GM10266 (cell line): ENCODE results near the gene USF2.
"Not testable (repeated sequence)": the region's sequence is repeated elsewhere in the genome, so short reads cannot be mapped to it uniquely, and the experiment has no call there.

Source experiments
- DNase-seq: peaks from one replicate; pipeline ENCODE4 v3.0.0; 2012; ENCODE audit errors: extremely low spot score
- TF ChIP-seq, protein P1 (sequence below): IDR thresholded peaks from 2 replicates; pipeline ENCODE4 v1.5.1; 2012; ENCODE audit warnings: mild to moderate bottlenecking, low read depth; ENCODE audit not compliant: control insufficient read depth, insufficient read depth; ENCODE audit errors: missing control alignments

USF2 gene, protein sequence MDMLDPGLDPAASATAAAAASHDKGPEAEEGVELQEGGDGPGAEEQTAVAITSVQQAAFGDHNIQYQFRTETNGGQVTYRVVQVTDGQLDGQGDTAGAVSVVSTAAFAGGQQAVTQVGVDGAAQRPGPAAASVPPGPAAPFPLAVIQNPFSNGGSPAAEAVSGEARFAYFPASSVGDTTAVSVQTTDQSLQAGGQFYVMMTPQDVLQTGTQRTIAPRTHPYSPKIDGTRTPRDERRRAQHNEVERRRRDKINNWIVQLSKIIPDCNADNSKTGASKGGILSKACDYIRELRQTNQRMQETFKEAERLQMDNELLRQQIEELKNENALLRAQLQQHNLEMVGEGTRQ

DNA sequence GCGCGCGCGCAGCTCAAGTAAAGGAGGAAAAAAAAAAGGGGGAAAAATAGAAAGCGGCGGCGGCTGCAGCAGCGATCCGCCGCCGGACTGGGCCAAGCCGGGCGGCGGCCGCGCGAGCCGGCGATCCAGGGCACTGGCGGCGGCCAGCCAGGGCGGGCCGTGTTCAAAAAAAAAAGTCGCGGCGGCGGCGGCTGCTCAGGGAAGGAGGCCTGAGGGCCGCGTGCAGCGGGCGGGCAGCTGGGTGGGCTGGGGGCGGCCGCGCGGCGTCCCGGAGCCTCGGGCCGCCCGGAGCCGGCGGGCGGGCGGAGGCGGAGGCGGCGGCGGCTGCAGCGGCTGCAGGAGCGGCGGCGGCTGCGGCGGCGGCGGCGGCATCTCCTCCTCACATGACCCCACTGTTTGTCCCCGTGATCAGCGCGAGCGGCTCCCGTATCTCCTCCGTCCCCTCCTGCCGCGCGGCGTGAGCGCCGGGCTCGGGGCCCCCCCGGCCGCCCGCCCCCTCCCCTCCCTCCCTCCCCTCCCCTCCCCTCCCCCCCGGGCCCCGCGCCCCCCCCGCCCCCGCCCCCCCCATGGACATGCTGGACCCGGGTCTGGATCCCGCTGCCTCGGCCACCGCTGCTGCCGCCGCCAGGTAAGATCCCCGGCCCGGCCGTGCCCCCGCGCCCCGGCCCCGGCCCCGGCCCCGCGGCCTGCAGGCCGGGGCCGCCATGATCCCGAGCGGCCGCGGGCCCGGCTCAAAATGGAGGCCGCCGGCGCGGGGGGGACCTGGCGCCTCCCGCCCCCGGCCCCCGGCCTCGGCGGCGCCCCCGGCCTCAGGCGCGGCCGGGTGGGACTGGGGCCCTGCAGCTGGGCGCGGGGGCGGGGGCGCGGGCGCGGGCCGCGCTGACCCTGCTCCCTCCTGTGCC lies at the start of gene USF2:
Gene USF2 (plus strand): TSS at position 427 of the 902 bp plus-strand sequence. CDS start 140 bp downstream, at position 567.
- TF ChIP-seq, protein P1, sequence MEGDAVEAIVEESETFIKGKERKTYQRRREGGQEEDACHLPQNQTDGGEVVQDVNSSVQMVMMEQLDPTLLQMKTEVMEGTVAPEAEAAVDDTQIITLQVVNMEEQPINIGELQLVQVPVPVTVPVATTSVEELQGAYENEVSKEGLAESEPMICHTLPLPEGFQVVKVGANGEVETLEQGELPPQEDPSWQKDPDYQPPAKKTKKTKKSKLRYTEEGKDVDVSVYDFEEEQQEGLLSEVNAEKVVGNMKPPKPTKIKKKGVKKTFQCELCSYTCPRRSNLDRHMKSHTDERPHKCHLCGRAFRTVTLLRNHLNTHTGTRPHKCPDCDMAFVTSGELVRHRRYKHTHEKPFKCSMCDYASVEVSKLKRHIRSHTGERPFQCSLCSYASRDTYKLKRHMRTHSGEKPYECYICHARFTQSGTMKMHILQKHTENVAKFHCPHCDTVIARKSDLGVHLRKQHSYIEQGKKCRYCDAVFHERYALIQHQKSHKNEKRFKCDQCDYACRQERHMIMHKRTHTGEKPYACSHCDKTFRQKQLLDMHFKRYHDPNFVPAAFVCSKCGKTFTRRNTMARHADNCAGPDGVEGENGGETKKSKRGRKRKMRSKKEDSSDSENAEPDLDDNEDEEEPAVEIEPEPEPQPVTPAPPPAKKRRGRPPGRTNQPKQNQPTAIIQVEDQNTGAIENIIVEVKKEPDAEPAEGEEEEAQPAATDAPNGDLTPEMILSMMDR, result no peak
- DNase-seq, result peak; percentile 92

DNA sequence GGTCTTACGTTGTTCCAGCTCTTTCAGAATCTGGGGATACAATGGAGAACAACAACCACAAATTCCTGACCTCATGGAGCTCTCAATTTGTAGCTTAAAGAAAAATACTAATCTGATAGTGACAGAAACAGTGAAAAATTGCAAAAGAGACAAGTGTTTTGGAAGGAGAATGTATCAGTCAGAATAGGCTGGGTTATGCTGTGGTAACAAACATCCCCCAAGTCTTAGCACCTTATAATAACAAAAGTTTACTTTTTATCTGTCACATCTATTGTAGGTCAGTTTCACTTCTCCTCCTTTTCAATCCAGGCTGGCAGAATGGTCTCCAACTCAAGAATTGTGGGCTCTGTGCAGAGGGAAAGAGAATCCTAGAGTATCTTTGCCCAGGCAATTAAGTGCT lies 49.8 kb upstream of the USF2 start:
- DNase-seq, result no peak
- TF ChIP-seq, protein P1, result no peak

DNA sequence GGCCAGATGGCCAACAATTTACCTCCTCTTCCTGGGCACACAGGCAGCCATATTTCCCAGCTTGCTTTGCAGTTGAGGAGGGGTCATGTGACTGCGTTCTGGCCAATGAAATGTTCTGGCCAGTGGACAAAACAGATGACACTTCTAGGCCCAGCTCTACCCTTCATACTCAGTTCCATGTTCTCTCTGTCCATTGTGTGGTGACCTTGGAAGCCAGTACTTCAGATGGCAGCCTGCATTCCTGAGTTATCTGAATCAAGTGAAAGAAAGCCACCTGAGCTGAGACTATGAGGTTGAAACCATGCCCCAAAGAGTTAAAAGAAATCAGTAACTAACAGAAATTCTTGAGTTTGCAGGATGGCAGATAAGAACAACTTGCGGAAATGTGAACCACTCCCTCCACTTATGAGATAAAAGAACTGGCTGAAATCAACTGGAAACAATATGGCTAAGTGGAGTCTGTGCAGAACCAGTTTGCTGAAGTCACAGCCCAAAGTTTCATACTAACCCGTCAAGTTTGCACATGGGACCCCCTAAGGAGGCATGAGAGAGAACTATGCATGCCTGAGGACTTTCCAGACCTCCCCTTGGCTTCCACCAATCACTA lies 48.3 kb upstream of the USF2 start:
- no peak for DNase-seq
- TF ChIP-seq, protein P1, result no peak

DNA sequence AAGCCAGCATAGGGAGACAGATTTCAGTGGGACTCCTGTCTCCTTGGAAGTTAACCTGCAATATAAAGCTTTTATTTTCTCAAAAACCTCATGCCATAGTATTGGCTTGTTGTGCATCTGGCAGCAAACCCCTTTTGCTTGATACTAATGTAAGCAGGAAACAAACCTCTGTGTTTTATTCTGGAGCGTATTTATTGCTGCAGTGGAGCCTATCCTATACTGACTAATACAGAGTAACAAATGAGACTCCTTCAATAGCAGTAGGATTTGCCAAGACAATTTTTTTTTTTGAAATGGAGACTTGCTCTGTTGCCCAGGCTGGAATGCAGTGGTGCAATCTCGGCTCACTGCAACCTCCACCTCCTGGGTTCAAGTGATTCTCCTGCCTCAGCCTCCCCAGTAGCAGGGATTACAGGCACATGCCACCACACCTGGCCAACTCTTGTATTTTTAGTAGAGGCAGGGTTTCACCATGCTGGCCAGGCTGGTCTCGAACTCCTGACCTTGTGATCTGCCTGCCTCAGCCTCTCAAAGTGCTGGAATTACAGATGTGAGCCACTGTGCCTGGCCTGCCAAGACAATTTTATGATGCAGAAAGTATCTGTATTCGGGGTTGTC lies 47.7 kb upstream of the USF2 start:
- DNase-seq, result not testable (repeated sequence)

DNA sequence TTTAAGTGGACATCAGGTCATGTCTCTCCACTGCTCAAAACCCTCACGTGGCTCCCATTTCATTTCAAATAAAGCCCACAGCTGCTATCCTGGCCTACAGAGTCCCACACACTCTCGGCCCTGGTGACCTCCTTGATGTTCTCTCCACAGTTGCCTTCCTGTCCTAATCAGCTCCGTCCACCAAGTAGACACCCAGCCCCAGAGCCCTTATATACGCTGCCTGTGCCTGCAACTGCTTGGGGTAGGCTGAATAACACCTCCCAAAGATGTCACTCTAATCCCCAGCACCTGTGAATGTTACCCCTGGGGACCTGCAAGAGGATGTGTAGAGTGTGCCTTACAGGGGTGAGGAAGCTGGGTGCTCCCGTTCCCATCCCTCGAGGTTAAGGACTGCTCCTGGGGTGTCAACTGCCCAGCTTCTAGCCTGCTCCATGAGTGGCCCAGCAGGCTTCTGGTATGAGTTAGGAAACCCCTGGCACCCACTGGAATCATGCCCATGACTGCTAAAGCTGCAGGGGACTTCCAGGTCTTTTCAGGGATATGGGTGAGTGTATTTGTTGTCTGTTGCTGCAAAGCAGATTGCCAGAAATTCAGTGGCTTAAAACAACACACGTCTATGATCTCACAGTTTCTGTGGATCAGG lies 46.3 kb upstream of the USF2 start:
- TF ChIP-seq, protein P1, result no peak
- DNase-seq, result no peak

DNA sequence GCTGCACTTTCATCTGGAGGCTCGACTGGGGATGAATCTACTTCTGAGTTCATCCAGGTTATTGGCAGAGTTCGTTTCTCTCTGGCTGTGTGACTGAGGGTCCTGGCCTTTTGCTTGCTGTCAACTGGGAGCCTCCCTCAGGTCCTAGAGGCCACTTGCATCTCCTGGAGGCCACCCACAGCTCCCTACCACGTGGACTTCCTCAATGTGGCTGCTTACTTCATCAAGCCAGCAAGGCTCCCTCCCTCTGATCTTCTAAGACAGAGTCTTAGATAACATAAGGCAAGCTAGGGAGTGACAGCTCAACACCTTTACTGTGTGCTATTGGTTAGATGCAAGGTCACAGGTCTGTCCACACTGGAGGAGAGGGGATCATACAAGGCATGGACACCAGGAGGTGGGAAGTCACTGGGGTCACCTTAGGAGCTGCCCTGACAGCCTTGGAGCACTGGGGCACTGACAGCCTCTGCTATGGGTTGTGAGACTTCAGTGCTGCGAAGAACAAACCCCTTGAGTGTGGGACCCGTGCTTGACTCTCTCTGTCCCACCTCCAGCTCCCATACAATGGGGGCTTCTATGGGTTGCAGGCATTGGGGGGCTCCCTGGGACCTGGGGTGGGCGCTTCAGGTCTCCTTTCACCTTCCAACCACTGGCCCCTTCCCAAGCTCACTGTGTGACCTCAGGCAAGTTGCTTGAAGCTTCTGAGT lies 45.5 kb upstream of the USF2 start:
- TF ChIP-seq, protein P1, result no peak
- no peak for DNase-seq
